CD4-positive, CD25-positive, alpha-beta regulatory T cell (primary cell): ENCODE measurements around the gene RANBP3. TPM values are rescaled to one million over a fixed set of nuclear protein-coding genes. Genes with fewer than 3 reads are reported as not detected.
"Not testable (repeated sequence)": the region's sequence is repeated elsewhere in the genome, so short reads cannot be mapped to it uniquely, and the experiment has no call there.

Experiments used
- ATAC-seq, 2 donors: fragments of 150-1000 bp; cut with Tn5 transposase; one replicate each; pipeline ENCODE4 v1.10.0; 2021; ENCODE audit warnings: low read depth in 2 of 2, moderate number of reproducible peaks in 2 of 2, moderate library complexity in 1 of 2
- DNase-seq, 3 donors: peaks; one replicate each; pipeline versions ENCODE4 v3.0.0 to v3.0.0-alpha.2; 2012 to 2022; ENCODE audit warnings: mixed read lengths in 1 of 3
- H3K27ac ChIP-seq: one replicate; pipeline ENCODE4 v1.7.0; 2013; ENCODE audit warnings: mild to moderate bottlenecking, low read length; ENCODE audit not compliant: insufficient read depth, poor library complexity, severe bottlenecking
- H3K27me3 ChIP-seq: one replicate; pipeline ENCODE4 v1.7.0; 2013; ENCODE audit warnings: low read length; ENCODE audit not compliant: control insufficient read depth, insufficient read depth
- H3K36me3 ChIP-seq: one replicate; pipeline ENCODE4 v1.7.0; 2013; ENCODE audit warnings: mild to moderate bottlenecking, low read length, moderate library complexity; ENCODE audit not compliant: control insufficient read depth, insufficient read depth
- H3K4me1 ChIP-seq: 2 replicates; pipeline ENCODE4 v1.7.0; 2013; ENCODE audit warnings: mild to moderate bottlenecking, low read length; ENCODE audit not compliant: insufficient read depth, control insufficient read depth, poor library complexity, severe bottlenecking
- H3K4me3 ChIP-seq: one replicate; pipeline ENCODE4 v1.7.0; 2013; ENCODE audit warnings: low read depth, mild to moderate bottlenecking, low read length, moderate library complexity
- H3K9me3 ChIP-seq, 2 experiments: 1 replicate in 1 of 2; 2 replicates in 1 of 2; pipeline ENCODE4 v1.7.0; 2013; ENCODE audit warnings: low read length in 2 of 2, mild to moderate bottlenecking in 1 of 2, moderate library complexity in 1 of 2; ENCODE audit not compliant: control insufficient read depth in 2 of 2
- H3K27ac Mint-ChIP-seq, 3 donors: one replicate each; pipeline ENCODE4 v1.8.0; 2020 to 2022; ENCODE audit warnings: mild to moderate bottlenecking in 3 of 3, mixed read lengths in 3 of 3, moderate library complexity in 2 of 3
- H3K27me3 Mint-ChIP-seq: one replicate; pipeline ENCODE4 v1.8.0; 2022; ENCODE audit warnings: mild to moderate bottlenecking, mixed read lengths
- H3K36me3 Mint-ChIP-seq: one replicate; pipeline ENCODE4 v1.8.0; 2020; ENCODE audit warnings: mixed read lengths
- H3K4me1 Mint-ChIP-seq, 4 donors: one replicate each; pipeline ENCODE4 v1.8.0; 2020 to 2022; ENCODE audit warnings: mixed read lengths in 4 of 4, mild to moderate bottlenecking in 1 of 4
- H3K4me3 Mint-ChIP-seq, 4 donors: one replicate each; pipeline ENCODE4 v1.8.0; 2020 to 2022; ENCODE audit warnings: mild to moderate bottlenecking in 4 of 4, mixed read lengths in 4 of 4, moderate library complexity in 3 of 4
- H3K9me3 Mint-ChIP-seq, 7 donors: one replicate each; pipeline ENCODE4 v1.8.0; 2020 to 2022; ENCODE audit warnings: mixed read lengths in 7 of 7, mild to moderate bottlenecking in 3 of 7, moderate library complexity in 2 of 7
- polyA plus RNA-seq, 4 donors: library from polyadenylated mRNA; unstranded; fragments of 300-500 nt; fragmentation: Illumina TruSeq; gene quantifications; one replicate each; pipeline ENCODE4 v1.2.3, GENCODE V29; 2021
- total RNA-seq: library from RNA; stranded (reverse); gene quantifications from one replicate; pipeline ENCODE4 v1.2.3, GENCODE V29; 2022

RANBP3 gene
- total and polyA plus RNA-seq, 5 donors from 2014 or later, result 8.0 to 106 (median 11.1) TPM

DNA sequence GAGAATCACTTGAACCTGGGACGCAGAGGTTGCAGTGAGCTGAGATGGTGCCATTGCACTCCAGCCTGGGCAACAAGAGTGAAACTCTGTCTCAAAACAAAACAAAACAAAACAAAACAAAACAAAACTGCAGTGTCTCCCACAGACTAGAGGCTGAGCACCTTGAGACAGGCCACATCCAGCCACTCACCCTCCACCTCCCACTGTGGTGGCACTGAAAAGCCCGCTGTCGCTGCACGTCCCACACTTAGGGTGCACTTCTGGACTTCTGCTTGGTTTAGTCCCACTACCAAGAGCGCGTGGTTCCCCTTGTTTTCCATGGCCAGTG lies 16.3 kb downstream of the RANBP3 start:
- peaks cover 9 to 99% (median 69%) of the 10 kb centered on the region in 4 donors for H3K4me1 Mint-ChIP-seq
- H3K4me1 ChIP-seq, result peaks cover 96% of the 10 kb centered on the region
- peak overlapping the region; percentile 99 to 100 (median 100) for H3K27ac Mint-ChIP-seq
- peak overlapping the region; percentile 87 for H3K27ac ChIP-seq
- peak overlapping the region; percentile 83 to 89 (median 88) for H3K4me3 Mint-ChIP-seq
- peak in 1 of 2 donors; percentile 1 for ATAC-seq
- H3K4me3 ChIP-seq, result peak overlapping the region; percentile 64
- peaks cover 22% of the 10 kb centered on the region for H3K36me3 Mint-ChIP-seq
- not testable (repeated sequence) for H3K27me3 Mint-ChIP-seq, H3K9me3 ChIP-seq, H3K9me3 Mint-ChIP-seq, H3K27me3 ChIP-seq
- peak in 1 of 3 donors; percentile 15 for DNase-seq
- H3K36me3 ChIP-seq, result peaks cover 13% of the 10 kb centered on the region

DNA sequence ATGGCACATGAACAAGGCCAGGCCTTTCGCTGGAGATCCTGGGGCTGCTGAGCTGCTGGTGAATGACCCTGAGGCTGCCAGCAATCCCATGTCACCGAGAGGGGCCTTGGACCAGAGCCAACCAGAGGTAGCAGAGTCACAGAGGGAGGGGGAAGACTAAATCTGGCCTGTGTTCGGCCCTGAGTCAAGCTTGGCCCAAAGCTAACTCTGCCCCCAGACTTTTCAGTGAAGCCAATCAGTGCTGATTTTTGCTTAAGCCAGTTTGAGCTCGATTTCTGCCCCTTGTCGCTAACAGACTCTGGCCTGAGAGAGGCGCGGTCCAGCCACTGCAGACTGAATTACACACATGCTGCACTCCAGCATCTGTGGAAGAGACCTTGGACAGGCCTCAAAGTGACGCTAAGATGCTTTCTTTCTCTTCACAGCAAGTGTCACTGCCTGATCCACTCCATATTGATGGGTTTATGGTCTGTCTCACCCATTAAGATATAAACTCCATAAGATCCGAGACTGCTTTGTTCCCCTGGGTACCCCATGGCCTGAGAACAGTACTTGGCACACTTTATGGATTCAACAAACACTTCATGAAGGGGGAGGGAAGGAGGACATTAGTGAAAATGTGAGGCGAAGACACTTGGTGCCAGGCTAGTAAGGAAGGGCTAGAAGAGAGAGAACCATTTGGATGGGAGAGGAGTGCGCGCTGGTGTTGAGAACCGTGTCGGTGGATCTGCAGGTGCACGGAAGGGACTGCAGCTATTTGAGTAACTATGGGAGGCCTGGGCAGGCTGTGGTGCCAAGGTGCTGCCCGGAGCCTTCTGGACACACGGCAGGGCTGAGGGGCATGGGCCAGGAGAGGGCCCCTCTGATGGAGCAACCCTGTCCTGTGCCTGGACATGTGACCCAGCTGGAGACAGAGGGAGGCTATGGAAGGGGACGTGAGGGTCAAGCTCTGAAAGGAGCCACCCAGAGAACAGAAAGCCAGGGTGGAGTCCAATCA lies 17.6 kb downstream of the RANBP3 start:
- peak overlapping the region; percentile 87 for H3K27ac ChIP-seq
- Mint-ChIP-seq H3K9me3 (no peaks in the 10 kb centered on the region), H3K27ac (peak overlapping the region; percentile 99 to 100 (median 100)), H3K4me1 (peaks cover 16 to 99% (median 67%) of the 10 kb centered on the region in 4 donors), H3K36me3 (peaks cover 18% of the 10 kb centered on the region), H3K27me3 (no peaks in the 10 kb centered on the region), H3K4me3 (peak overlapping the region; percentile 86 to 91 (median 89))
- peaks cover 5% of the 10 kb centered on the region for H3K36me3 ChIP-seq
- peak overlapping the region; percentile 43 for H3K4me3 ChIP-seq
- no peak for ATAC-seq
- DNase-seq, result no peak
- no peaks in the 10 kb centered on the region for H3K27me3 ChIP-seq
- H3K4me1 ChIP-seq, result peaks cover 94% of the 10 kb centered on the region
- H3K9me3 ChIP-seq, result no peaks in the 10 kb centered on the region

DNA sequence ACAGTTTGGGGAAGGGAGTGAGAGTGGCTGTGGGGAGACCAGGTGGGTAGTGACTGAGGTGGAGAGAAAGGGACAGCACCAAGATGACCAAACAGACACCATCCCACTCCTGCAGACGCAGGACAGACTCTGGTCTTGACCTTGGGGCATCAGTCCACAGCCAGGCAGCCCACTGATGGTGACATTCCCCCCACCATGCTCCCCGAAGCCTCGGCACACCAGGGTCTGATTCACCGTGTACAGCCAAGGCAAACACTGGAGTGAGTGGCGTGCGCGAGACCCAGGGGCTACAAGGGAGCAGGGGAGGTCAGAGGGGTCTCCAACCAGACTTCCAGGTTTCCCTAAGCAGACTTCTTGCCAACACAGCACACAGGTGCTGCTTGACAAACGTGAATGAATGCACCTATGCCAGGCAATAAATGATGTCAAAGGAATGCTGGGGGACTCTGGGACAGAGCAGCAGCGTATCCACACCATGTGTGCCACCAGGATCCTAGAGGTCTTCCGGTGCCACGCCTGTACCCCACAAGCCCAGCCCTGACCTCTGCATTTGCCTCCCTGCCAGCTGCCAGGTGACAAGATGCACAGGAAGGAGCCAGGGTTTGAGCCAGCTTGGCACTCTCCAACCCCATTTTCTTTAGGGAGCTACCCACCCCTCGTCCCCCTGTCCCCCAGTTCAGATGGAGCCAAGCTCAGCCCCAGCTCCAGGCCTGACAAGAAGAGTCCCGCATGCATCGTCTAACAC lies 18.5 kb downstream of the RANBP3 start:
- H3K4me3 ChIP-seq, result no peak overlapping the region
- Mint-ChIP-seq H3K4me1 (peaks cover 16 to 98% (median 63%) of the 10 kb centered on the region in 4 donors), H3K27me3 (no peaks in the 10 kb centered on the region), H3K27ac (peak overlapping the region; percentile 99 to 100 (median 100)), H3K9me3 (no peaks in the 10 kb centered on the region), H3K36me3 (peaks cover 12% of the 10 kb centered on the region), H3K4me3 (peak overlapping the region; percentile 58 to 91 (median 78))
- peaks cover 94% of the 10 kb centered on the region for H3K4me1 ChIP-seq
- peak overlapping the region; percentile 87 for H3K27ac ChIP-seq
- H3K36me3 ChIP-seq, result peaks cover 5% of the 10 kb centered on the region
- no peak for DNase-seq
- H3K9me3 ChIP-seq, result no peaks in the 10 kb centered on the region
- ATAC-seq, result no peak
- no peaks in the 10 kb centered on the region for H3K27me3 ChIP-seq

- peaks cover 94% of the 10 kb centered on the region for H3K4me1 ChIP-seq
- DNase-seq (no peak), ATAC-seq (no peak)
- no peaks in the 10 kb centered on the region for H3K27me3 ChIP-seq
- Mint-ChIP-seq H3K4me3 (peak overlapping the region in 3 of 4 donors; percentile 55 to 69 (median 58)), H3K9me3 (no peaks in the 10 kb centered on the region), H3K27me3 (no peaks in the 10 kb centered on the region), H3K36me3 (peaks cover 9% of the 10 kb centered on the region), H3K27ac (peak overlapping the region; percentile 99 to 100 (median 100)), H3K4me1 (peaks cover 23 to 98% (median 64%) of the 10 kb centered on the region in 4 donors)
- H3K27ac ChIP-seq, result peak overlapping the region; percentile 87
- no peak overlapping the region for H3K4me3 ChIP-seq
- H3K9me3 ChIP-seq, result no peaks in the 10 kb centered on the region
- H3K36me3 ChIP-seq, result peaks cover 5% of the 10 kb centered on the region
Measured at GRCh38 chr19:5958851-5959122, 19.2 kb downstream of the RANBP3 start.

- Mint-ChIP-seq H3K36me3 (peaks cover 9% of the 10 kb centered on the region), H3K4me1 (peaks cover 27 to 98% (median 65%) of the 10 kb centered on the region in 4 donors), H3K27ac (peak overlapping the region; percentile 99 to 100 (median 100)), H3K4me3 (peak overlapping the region in 3 of 4 donors; percentile 48 to 84 (median 84)), H3K27me3 (no peaks in the 10 kb centered on the region), H3K9me3 (no peaks in the 10 kb centered on the region)
- H3K27me3 ChIP-seq, result no peaks in the 10 kb centered on the region
- peaks cover 94% of the 10 kb centered on the region for H3K4me1 ChIP-seq
- DNase-seq (no peak), ATAC-seq (no peak)
- H3K9me3 ChIP-seq, result no peaks in the 10 kb centered on the region
- H3K36me3 ChIP-seq, result peaks cover 5% of the 10 kb centered on the region
- peak overlapping the region; percentile 87 for H3K27ac ChIP-seq
- no peak overlapping the region for H3K4me3 ChIP-seq
Measured at GRCh38 chr19:5958074-5958850, 19.7 kb downstream of the RANBP3 start.

- Mint-ChIP-seq H3K27me3 (no peaks in the 10 kb centered on the region), H3K36me3 (peaks cover 5% of the 10 kb centered on the region), H3K9me3 (no peaks in the 10 kb centered on the region), H3K4me3 (peak overlapping the region in 1 of 4 donors; percentile 84), H3K27ac (peak overlapping the region; percentile 70 to 100 (median 100)), H3K4me1 (peaks cover 27 to 98% (median 63%) of the 10 kb centered on the region in 4 donors)
- Histone ChIP-seq H3K4me1 (peaks cover 94% of the 10 kb centered on the region), H3K36me3 (peaks cover 5% of the 10 kb centered on the region), H3K9me3 (no peaks in the 10 kb centered on the region), H3K27ac (peak overlapping the region; percentile 45), H3K27me3 (no peaks in the 10 kb centered on the region), H3K4me3 (no peak overlapping the region)
- no peak for ATAC-seq
- no peak for DNase-seq
Measured at GRCh38 chr19:5957170-5957569, 20.8 kb downstream of the RANBP3 start.

GRCh38 chr19:5956728-5957127 lies 21.2 kb downstream of the RANBP3 start:
- H3K9me3 ChIP-seq, result no peaks in the 10 kb centered on the region
- H3K4me1 ChIP-seq, result peaks cover 94% of the 10 kb centered on the region
- Mint-ChIP-seq H3K27me3 (no peaks in the 10 kb centered on the region), H3K9me3 (no peaks in the 10 kb centered on the region), H3K4me3 (peak overlapping the region in 3 of 4 donors; percentile 26 to 84 (median 42)), H3K27ac (peak overlapping the region; percentile 80 to 100 (median 91)), H3K36me3 (peaks cover 5% of the 10 kb centered on the region), H3K4me1 (peaks cover 27 to 98% (median 59%) of the 10 kb centered on the region in 4 donors)
- DNase-seq, result no peak
- ATAC-seq, result no peak
- no peaks in the 10 kb centered on the region for H3K27me3 ChIP-seq
- peaks cover 5% of the 10 kb centered on the region for H3K36me3 ChIP-seq
- H3K27ac ChIP-seq, result no peak overlapping the region
- no peak overlapping the region for H3K4me3 ChIP-seq
